Measurements from ENCODE around the gene STX5.
"Not testable (repeated sequence)": the region's sequence is repeated elsewhere in the genome, so short reads cannot be mapped to it uniquely, and the experiment has no call there.

The STX5 gene

DNA sequence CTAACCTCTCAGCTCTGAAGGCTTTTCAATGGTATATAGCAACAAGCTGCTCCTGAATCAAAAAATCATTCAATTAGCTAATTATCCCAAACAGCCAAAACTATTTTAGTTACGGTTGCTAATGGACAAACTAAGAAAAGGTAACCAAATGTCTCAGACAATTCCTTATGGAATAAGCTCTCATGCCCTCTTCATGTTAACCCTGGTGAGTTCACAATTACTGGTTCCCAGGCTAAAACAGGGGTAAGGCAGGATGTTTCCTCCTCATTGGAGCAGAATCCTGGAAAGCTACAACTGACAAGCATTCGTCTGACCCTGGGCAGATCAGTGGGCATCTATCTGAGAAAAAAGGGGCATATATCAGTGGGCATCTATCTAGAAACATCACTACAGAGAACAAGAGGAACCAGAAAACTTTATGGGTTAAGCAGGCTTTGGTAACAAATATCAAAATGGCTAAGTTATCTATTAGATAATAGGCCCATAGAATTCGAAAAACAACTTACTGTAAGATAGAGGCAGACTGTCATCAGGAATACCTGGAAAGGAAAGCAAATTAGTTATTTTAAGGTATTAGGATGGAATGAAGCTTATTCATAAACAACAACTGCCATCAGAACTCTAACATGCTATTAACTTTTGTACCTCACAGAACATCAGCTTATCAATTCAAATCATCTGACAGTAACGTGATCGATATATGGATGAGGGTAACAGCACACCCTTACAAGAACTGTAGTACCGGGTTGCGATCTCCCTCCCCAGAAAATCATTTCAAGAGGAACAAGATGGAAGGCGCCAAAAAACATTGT lies 22.4 kb upstream of the STX5 start:
- DNase-seq (ENCODE audit: low read depth): no peak

DNA sequence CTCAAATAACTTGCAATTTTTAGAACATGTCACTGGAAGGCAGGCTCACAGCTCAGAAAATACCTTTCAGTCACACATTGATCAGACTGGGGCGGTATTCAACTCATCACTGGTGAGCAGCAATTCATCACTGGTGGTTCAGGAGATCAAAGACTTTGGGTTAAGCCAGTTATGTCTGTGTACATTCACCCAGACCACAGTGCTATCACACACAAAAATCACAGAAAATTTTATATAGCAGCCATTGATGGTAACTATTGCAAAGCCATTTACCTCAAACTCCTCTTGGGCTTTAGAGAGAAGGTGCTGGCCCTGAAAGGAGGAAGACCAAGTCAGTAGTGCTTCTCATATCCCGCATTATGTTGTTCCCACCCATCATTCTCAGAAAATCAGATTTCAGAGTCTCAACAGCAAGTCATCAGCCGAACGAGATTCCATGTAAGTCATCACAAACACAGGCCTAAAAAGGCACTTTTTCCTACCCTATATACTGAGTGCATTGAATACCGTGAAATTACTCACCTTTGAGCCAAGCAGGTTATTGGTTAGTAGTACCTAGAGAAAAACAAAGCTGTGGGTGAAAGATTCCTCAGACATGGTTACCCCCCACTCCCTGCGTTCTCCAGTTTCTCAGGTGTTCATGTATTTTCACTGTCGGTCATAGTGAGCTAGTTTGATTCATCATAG lies 21.6 kb upstream of the STX5 start:
- DNase-seq (ENCODE audit: low read depth): no peak

DNA sequence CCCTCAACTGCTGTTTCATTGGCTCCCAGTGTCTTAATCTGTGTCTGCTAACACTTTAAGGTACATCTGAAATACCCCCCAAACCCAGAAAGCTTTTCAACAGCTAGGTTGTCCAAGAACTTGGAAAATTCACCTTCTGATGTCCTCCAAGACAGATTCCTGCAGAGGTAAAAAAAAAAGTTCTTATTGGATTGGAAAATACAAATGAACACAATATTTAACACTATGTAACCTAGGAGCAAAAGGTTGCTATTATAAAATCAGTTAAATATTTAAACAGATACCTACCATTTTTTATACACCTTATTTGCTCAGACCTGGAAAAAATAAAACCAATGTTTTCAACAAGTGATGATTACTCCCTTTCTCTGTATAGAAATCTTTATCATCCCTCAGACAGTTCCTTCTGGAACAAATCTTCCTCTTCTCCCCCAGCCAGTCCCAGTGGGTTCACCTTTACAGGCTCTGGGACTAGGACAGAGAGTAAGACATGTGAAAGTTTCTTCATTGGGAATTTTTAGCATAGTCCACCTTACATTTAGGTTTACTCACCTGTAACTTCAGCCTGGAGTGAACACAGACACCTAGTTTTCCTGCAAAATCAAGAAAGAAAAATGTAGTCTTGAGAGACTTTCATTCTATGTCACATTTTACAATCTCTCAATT lies 20.8 kb upstream of the STX5 start:
- no peak for DNase-seq (ENCODE audit: low read depth)

DNA sequence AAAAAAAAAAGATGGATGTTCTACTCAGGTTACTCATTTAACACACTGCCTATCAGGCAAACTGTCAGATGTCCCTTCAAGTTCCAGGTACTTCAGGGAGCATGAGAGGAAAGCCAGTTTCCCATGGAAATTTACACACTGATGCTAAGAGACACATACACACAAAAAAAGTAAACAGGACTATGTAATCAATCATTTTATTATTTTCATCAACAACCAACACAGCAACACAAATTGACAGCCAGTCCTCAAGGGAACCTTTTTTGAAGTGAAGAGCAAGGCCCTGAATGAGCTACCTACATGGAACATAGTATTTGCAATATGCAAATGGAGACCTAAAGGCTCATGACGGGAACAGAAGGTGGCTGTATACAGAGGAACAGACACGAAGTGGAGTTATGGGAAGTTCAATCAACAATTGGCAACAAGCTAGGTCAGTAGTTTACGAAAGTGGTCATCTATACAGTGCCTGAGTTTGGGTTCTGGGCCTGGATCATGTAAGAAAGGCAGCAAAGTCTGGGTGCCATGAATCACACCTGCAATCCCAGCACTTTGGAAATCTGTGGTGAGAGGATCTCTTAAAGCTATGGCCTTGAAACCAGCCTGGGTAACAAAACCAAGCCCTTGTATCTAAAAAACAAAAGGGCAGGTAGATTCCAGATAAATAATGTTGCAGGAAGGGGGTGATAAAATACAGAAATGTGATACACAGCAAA lies 20.1 kb upstream of the STX5 start:
- no peak for DNase-seq (ENCODE audit: low read depth)

DNA sequence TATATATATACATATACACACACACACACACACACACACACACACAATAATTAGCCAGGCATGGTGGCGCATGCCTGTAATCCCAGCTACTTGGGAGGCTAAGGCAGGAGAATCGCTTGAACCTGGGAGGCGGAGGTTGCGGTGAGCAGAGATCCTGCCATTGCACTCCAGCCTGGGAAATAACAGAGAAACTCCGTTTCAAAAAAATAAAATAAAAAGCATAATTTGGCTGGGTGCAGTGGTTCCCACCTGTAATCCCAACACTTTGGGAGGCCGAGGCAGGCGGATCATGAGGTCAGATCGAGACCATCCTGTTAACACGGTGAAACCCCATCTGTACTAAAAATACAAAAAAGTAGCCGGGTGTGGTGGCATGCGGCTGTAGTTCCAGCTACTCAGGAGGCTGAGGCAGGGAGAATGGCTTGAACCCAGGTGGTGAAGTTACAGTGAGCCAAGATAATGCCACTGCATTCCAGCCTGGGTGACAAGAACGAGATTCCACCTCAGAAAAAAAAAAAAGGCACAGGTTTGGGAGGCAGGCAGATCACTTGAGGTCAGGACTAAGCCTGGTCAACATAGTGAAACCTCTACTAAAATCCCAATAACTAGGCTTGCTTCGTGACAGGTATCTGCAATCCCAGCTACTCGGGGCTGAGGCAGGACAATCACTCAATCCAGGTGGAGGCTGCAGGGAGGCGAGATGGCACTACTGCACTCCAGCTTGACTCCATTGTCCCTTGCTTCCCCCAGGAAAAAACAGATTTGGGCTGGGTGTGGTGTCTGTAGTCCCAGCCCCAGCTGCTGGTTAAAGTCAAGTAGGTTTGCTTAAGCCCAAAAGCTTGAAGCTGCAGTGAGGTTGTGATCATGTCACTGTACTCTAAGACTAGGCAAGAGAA lies 19.3 kb upstream of the STX5 start:
- no peak for DNase-seq (ENCODE audit: low read depth)

DNA sequence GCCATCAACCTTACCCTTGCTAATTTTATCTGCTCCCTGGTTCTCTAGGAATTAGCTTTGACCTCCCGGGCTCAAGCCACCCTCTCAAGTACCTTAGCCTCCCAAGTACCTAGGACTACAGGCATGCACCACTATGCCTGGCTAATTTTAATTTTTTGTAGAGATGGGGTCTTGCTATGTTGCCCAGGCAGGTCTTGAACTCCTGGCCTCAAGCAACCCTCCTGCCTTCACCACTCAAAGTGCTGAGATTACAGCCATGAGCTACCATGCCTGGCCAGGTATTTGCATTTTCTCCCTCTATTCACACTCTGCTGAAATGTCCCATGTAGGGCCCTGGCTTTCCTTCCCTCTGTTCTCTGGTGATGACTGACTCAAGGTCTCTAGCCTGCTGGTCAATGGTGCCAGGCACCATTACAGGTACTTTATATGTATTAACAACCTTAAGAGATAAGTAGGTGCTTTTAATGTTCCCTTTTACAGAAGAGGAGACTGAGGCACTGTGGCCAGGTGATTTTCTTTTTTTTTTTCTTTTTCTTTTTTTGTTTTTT lies 16.0 kb upstream of the STX5 start:
- DNase-seq (ENCODE audit: low read depth): no peak

DNA sequence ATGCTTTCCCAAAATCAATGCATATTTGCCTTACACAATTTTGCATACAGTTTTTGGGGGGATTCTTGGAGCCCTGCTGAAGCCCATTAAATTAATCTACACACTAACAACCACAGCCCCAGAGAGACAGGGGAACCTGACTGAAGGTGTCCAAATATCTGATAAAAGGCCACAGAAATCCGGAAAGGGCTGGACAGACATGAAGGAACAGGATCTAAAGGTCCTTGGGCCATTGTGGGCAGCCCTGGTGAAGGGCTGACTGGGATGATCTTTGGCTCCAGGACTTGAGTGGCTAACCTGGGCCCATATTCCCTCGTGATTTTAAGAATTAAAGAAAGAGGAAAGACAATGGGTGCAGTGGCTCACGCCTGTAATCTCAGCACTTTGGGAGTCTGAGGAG lies 14.3 kb upstream of the STX5 start:
- no peak for DNase-seq (ENCODE audit: low read depth)

DNA sequence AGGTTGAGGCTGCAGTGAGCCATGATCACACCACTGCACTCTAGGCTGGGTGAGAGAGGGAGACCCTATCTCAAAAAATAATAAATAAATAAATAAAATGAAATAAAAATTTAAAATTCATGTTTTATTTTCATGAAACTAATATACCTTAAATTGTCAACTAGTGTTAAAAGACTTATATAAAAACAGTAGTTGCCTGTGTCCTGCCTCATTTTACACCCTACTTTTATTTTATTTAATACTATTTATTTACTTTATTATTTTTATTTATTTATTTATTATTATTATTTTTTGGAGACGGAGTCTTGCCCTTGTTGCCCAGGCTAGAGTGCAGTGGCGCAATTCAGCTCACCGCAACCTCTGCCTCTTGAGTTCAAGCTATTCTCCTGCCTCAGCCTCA lies 12.3 kb upstream of the STX5 start:
- no peak for DNase-seq (ENCODE audit: low read depth)

DNA sequence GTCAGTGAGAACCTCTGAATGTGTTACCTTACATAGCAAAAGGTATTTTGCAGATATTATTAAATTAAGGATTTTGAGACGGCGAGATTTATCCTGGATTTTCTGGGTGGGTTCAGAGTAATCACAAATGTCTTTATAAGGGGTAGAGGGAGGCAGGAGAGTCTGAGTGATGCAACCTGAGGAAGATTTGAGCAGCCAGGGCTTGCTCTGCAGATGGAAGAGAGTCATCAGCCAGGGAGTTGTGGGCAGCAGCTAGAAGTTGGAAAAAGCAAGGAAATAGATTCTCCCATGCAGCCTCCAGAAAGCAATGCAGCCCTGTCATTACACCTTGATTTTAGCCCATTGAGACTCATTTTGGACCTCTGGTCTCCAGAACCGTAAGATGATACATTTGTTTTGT lies 11.6 kb upstream of the STX5 start:
- no peak for DNase-seq (ENCODE audit: low read depth)

DNA sequence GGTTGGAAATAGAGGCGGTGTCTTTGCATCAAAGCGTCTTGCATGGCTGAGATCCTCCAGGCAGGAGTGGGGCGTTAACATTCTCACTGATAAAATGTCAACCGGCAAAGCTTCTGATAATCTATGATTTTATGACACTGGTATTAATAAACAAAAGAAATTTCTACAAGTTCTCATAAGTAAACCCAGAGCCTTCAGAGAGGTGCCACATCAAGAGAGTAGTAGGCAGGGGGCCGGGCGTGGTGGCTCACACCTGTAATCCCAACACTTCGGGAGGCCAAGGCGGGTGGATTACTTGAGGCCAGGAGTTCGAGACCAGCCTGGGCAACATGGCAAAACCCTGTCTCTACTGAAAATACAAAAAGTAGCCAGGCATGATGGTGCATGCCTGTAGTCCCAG lies 11.0 kb upstream of the STX5 start:
- DNase-seq (ENCODE audit: low read depth): not testable (repeated sequence)

DNA sequence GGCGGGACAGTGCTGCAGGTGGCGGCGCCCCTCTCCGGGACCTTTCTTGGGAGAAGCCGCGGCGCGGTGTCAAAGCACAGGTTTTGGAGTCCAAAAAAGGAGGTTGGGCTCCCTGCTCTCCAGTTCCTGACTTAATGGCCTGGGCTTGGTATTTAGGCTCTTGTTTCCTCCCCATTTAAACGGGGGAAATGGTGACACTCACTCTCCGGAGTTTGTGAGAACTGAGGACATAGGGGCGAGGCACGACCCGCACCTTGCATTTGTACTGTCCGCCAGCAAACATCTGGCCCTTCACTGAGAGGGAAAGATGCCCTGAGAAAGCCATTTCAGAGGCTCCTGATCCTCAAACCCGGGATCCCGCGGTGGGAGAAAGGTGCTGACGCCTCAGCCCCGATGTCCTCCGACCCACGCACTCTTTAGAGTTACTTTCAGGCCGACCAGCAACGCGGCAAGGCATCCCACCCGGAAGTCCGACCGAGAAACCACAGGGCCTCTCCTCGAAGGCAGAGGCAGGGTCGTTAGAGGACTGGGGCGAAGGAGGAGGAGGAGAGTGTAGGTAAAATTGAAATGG lies 10.4 kb upstream of the STX5 start:
- peak; percentile 21 for DNase-seq (ENCODE audit: low read depth)

DNA sequence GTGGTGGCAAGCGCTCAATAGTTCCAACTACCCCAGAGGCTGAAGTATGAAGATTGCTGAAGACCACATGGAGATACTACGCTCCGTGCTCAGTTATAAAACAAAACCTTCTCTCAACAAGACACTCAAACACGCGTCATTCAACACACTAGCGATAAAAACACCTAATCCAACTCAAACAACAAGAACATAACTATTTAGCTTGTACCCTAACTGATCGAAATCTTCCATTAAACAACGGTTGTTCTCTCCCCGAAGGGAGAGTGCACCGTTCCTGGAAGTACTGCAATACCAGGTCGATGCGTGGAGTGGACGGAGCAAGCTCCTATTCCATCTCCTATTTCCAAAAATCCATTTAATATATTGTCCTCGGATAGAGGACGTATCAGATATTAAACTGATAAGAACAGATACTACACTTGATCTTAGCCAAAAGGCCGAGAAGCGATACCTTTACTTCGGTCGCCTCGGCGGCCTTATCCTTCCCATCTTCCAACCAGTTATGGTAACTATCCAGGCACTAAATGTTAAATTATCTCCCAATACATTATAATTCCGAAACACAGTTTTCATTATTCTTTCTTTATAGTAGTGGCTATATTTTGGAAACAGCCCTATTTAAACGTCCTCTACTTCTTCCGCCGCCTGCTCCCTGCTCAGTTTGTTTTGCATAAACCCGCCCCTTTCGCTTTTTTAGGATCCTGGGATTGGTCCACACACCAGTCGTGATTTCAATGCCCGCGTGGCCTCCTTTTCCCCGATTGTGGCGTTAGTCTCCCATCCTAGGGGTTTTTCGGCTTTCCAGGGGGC lies 9.7 kb upstream of the STX5 start:
- peak; percentile 100 for DNase-seq (ENCODE audit: low read depth)

DNA sequence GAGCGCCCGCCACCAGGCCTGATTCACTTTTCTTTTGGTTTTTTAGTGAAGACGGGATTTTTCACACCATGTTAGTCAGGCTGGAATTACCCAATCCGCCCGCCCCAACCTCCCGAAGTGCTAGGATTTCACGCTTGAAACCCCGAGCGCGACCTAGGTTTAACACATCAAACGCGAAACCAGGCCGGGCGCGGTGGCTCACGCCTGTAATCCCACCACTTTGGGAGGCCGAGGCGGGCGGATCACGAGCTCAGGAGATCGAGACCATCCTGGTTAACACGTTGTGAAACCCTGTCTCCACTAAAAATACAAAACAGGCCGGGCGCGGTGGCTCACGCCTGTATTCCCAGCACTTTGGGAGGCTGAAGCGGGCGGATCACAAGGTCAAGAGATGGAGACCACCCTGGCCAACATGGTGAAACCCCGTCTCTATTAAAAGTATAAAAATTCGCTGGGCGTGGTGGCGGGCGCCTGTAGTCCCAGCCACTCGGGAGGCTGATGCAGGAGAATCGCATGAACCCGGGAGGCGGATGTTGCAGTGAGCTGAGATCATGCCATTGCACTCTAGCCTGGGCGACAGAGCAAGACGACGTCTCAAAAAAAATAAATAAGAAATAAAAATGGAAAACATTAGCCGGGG lies 9.0 kb upstream of the STX5 start:
- DNase-seq (ENCODE audit: low read depth): peak; percentile 90

DNA sequence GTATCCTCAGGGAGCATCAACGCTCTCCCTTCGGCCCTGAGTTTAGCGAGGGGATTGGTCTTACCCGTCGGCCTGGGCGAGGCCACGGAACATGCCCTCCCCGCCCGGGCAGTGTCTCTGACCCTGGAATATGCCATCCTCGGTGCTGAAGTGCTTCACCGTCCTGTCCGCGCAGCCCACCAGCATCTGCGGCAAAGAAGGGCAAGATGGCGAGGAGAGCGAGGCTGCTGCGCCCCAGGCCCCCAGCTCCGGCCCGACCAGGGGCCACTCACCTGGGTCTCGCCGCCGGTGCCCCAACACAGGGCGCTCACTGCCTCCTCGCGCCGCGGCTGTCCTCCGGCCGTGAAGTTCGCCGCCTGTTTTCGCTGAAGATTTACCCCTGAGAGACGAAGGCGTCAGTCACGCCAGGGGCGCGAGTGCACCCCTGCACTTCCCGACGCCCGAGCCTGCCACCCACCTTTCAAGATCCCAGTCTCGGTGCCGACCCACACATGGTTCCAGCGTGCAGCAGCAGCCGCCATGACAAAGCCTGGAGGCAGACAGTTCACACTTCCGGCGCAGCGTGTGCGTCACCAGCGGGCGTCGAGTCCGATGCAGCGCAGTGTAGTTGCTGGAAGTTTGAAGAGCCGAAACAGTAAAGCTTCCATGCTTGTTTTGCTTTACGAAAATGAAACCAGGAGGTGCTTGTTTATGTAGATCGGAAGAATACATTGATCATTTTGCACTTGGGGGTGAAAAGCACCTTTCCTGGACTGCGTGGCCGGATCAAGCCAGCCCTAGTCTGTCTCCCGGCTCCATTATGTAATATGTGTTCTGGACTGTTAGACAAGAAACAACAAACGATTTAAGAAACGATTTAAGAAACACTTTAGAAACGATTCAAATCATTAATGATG lies 7.4 kb upstream of the STX5 start, which contains the start of gene WDR74:
Gene WDR74, minus strand, starts transcription at position 541 of the 896 bp plus-strand sequence. Its CDS starts 20 bp downstream, at position 521.
- peak; percentile 96 for DNase-seq (ENCODE audit: low read depth)

DNA sequence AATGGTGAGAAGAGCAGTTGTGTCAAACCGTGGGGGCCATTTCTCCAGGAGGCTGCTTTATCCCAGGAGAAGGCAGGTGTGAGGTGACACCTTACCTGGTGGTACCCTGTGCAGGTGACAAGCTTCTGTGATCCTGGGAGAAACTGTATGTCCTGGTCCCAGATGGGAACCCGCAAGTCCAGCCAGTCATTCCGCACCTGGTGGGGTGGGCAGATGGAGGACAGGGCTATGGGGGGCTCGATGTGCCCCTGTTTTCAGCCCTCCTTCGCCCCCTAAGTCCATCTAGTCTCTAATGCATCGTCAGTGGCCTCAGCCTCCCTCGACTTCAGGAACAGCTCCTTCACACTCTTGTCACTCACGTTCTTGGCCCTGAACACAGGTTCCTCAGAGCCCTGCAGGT lies 3.5 kb upstream of the STX5 start:
- DNase-seq (ENCODE audit: low read depth): no peak

DNA sequence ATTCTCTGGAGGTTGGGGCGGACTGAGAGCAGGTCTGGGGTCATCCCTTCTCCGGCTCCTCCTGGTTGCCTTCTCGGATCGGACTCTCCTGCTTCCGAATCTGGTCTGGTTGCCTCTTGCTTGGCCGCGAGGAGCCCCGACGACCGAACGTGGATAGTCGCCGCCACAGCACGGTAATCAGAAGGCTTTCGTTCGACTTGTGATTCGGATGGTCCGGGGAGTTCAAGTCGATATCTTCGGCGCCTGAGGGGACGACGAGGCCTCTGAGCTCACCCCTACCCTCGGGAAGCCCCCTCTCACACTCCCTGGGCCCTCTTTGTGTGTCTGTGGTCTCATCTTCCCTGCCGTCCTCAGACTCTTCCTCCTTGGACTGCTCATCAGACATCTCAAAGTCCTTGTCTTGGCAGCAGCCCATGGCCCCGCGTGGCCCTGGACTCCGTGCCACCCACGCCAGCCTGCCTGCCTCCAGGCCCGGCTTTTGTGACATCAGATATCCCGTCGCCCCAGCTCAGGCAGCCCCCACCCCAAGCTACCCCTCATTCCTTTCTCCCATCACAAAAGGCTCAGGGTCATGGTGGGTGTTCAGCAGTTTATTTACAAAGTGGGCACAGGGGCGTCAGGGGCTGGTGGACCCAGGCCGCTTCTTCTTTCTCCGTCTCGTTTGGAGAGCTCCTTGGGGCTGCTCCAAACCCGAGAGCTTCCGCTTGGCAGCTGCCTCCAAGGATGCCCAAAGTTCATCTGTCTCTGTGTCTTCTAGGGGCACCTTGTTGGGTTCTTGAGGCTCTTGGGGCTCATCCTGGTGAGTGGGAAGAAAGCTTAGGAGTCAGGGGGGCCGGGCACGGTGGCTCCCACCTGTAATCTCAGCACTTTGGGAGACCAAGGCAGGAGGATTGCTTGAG lies 734 bp upstream of the STX5 start, which contains the start of gene TEX54:
Gene TEX54, minus strand, starts transcription at position 506 of the 899 bp plus-strand sequence.
- peak; percentile 43 for DNase-seq (ENCODE audit: low read depth)

DNA sequence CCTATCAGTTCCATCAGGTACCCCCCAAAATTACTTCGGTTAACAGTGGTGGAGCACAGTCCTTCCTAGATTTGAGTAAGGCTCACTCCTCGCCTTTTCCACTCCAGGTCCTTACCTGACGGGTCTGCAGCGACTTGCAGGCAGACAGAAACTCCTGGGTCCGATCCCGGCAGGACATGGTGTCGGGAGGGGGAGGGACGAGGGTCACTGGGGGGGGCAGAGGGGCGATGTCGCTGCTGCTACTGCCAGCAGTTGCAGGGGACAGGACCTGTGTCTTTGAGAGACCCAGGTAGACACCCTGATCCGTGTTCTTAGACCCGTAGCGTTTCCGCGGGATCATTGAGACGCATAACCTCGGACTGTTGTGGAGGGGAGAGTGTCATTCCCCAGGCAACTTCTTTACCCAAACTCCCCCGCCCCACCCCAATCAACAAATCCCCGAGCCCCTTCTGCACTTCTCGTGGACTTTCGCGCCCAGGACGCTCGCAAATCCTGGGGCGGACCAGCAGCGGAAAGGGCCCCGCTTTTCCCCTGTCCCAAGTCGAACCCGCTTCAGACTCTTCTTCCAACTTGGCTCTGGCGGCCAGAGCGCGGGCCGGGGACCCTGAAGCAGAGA lies 839 bp downstream of the STX5 start:
- DNase-seq (ENCODE audit: low read depth): no peak
